CD14-positive monocyte (primary cell): Measurements from ENCODE around the gene SLC16A11. TPM values are rescaled to one million over a fixed set of nuclear protein-coding genes. Genes with fewer than 3 reads are reported as not detected.

Experiments
- DNase-seq, 3 donors: peaks; one replicate each; pipeline ENCODE4 v3.0.0-alpha.2; 2011 to 2022
- H2AFZ ChIP-seq: 2 replicates; pipeline ENCODE4 v1.6.0; 2012; ENCODE audit warnings: mild to moderate bottlenecking, low read depth, low read length, inconsistent platforms; ENCODE audit not compliant: insufficient read depth, poor library complexity, severe bottlenecking
- H3K27ac ChIP-seq, 2 donors: 1 replicate in 1 of 2; 2 replicates in 1 of 2; pipeline ENCODE4 v1.5.1; 2012 to 2013; ENCODE audit warnings: low read length in 2 of 2, control low read depth in 1 of 2, inconsistent platforms in 1 of 2, low read depth in 1 of 2, mild to moderate bottlenecking in 1 of 2
- H3K27me3 ChIP-seq, 2 donors: one replicate each; pipeline versions ENCODE4 v1.6.0 to v1.6.1; 2011 to 2013; ENCODE audit warnings: low read length in 2 of 2; ENCODE audit not compliant: control insufficient read depth in 2 of 2, insufficient read depth in 2 of 2
- H3K36me3 ChIP-seq, 2 donors: replicated peaks in 1 of 2; 1 replicate in 1 of 2; 2 replicates in 1 of 2; pipeline versions ENCODE4 v1.5.1 to v1.6.1; 2012 to 2013; ENCODE audit warnings: low read length in 2 of 2, control low read depth in 1 of 2, inconsistent platforms in 1 of 2, mild to moderate bottlenecking in 1 of 2; ENCODE audit not compliant: insufficient read depth in 2 of 2, control insufficient read depth in 1 of 2
- H3K4me1 ChIP-seq, 2 donors: 1 replicate in 1 of 2; 2 replicates in 1 of 2; pipeline versions ENCODE4 v1.5.1 to v1.6.1; 2012 to 2013; ENCODE audit warnings: low read length in 2 of 2, control low read depth in 1 of 2, inconsistent platforms in 1 of 2, mild to moderate bottlenecking in 1 of 2, moderate library complexity in 1 of 2; ENCODE audit not compliant: insufficient read depth in 2 of 2, control insufficient read depth in 1 of 2
- H3K4me2 ChIP-seq: replicated peaks from 2 replicates; pipeline ENCODE3; 2012; ENCODE audit warnings: low read length, moderate library complexity, mild to moderate bottlenecking; ENCODE audit not compliant: poor library complexity, severe bottlenecking; ENCODE audit errors: extremely low read depth
- H3K4me3 ChIP-seq, 3 experiments: fragments of 200-600 bp in 1 of 3; sonication (generic) in 1 of 3; replicated peaks in 1 of 3; 1 replicate in 2 of 3; 2 replicates in 1 of 3; pipeline ENCODE4 v1.5.1; 2011 to 2013; ENCODE audit warnings: low read length in 3 of 3, mild to moderate bottlenecking in 3 of 3, control low read depth in 2 of 3, low read depth in 2 of 3, inconsistent platforms in 1 of 3, moderate library complexity in 1 of 3
- H3K79me2 ChIP-seq: 2 replicates; pipeline ENCODE4 v1.6.0; 2012; ENCODE audit warnings: mild to moderate bottlenecking, control low read depth, inconsistent platforms, low read length, moderate library complexity; ENCODE audit not compliant: insufficient read depth
- H3K9ac ChIP-seq: 2 replicates; pipeline ENCODE4 v1.6.0; 2017; ENCODE audit warnings: low read length, mild to moderate bottlenecking; ENCODE audit not compliant: insufficient read depth, poor library complexity, severe bottlenecking
- H3K9me3 ChIP-seq, 2 donors: replicated peaks in 1 of 2; 1 replicate in 1 of 2; 2 replicates in 1 of 2; pipeline versions ENCODE4 v1.5.1 to v1.6.1; 2012 to 2013; ENCODE audit warnings: low read length in 2 of 2, control low read depth in 1 of 2; ENCODE audit not compliant: control insufficient read depth in 1 of 2, insufficient read depth in 1 of 2
- H4K20me1 ChIP-seq: 2 replicates; pipeline ENCODE4 v1.6.0; 2012; ENCODE audit warnings: mild to moderate bottlenecking, low read length, control low read depth, moderate library complexity; ENCODE audit not compliant: insufficient read depth
- H3K27ac Mint-ChIP-seq, 7 donors: one replicate each; pipeline ENCODE4 v1.8.0; 2020; ENCODE audit warnings: mild to moderate bottlenecking in 7 of 7, mixed read lengths in 7 of 7, moderate library complexity in 6 of 7, inconsistent platforms in 2 of 7
- H3K27me3 Mint-ChIP-seq, 3 donors: one replicate each; pipeline ENCODE4 v1.8.0; 2021 to 2022; ENCODE audit warnings: low read depth in 3 of 3, mild to moderate bottlenecking in 3 of 3, mixed read lengths in 3 of 3, moderate library complexity in 3 of 3, inconsistent platforms in 1 of 3
- H3K36me3 Mint-ChIP-seq, 2 donors: one replicate each; pipeline ENCODE4 v1.8.0; 2020; ENCODE audit warnings: mixed read lengths in 2 of 2, inconsistent platforms in 1 of 2, mild to moderate bottlenecking in 1 of 2
- H3K4me1 Mint-ChIP-seq: one replicate; pipeline ENCODE4 v1.8.0; 2020; ENCODE audit warnings: mild to moderate bottlenecking, mixed read lengths
- H3K4me3 Mint-ChIP-seq, 2 donors: one replicate each; pipeline ENCODE4 v1.8.0; 2020; ENCODE audit warnings: mild to moderate bottlenecking in 2 of 2, mixed read lengths in 2 of 2, moderate library complexity in 1 of 2
- H3K9me3 Mint-ChIP-seq, 7 donors: one replicate each; pipeline ENCODE4 v1.8.0; 2020 to 2022; ENCODE audit warnings: mixed read lengths in 7 of 7, mild to moderate bottlenecking in 6 of 7, moderate library complexity in 6 of 7, inconsistent platforms in 2 of 7
- WGBS: methylation state at CpG from one replicate; pipeline ENCODE4 v1.1.5; 2013; ENCODE audit warnings: missing lambda C conversion rate; ENCODE audit not compliant: insufficient coverage; 5-methylcytosine and 5-hydroxymethylcytosine counted together
- intact Hi-C, 2 donors: fragments of 100-400 bp; cut with micrococcal nuclease; formaldehyde crosslinking; loops; one replicate each; pipeline versions ENCODE4 v1.15.0 to v1.15.1; 2023
- polyA plus RNA-seq, 3 donors: library from polyadenylated mRNA; depleted of rRNA in 1 of 3; unstranded in 2 of 3; stranded (reverse) in 1 of 3; fragments of 300-500 nt in 2 of 3; fragments of >200 nt in 1 of 3; fragmentation: Illumina TruSeq in 2 of 3; gene quantifications; 1 replicate in 2 of 3; 2 replicates in 1 of 3; pipeline ENCODE4 v1.2.3, GENCODE V29; 2012 to 2021
- TF ChIP-seq, protein P1 (sequence below): fragments of 200-600 bp; IDR thresholded peaks from one replicate; pipeline ENCODE4 v1.8.0; 2022; ENCODE audit warnings: antibody characterized with exemption, mild to moderate bottlenecking

Gene SLC16A11
- polyA plus RNA-seq, 3 donors: not detected

DNA sequence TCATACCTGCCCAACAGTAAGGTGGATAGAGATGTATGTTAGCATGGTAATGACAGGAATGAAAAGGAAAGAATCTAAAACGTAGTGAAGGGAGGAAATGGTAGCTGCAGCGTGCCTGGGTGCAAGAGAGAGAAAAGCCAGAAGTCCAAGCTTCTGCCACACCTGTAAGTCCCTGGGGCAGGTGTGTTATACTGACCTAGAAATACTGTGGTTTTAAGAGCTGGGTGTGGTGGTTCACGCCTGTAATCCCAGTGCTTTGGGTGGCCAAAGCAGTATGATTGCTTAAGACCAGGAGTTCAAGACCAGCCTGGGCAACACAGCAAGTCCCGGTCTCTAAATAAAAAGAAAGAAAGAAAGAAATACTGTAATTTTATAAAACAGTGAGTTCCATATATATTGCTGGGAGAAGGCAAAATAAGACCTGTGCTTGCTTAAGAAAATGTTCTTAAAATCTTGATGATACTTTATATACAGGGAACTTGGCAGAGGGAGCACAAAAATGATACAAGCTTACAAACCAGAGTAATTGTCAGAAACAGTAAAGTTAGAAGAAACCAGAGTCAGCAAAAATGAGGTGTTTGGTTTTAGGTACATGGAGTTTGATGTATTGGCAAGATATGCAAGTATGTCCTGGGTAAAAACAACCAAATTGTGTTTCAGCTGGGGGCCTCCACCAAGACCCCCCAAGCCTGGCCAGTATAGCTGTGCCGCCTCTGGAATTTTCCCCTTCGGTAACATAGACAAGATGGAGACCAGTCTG is 41.4 kb downstream of the SLC16A11 start:
- no peak overlapping the region for H3K4me3 Mint-ChIP-seq
- peak overlapping the region in 1 of 7 donors; percentile 9 for H3K27ac Mint-ChIP-seq
- no peaks in the 10 kb centered on the region for H3K9me3 Mint-ChIP-seq
- no peaks in the 10 kb centered on the region for H3K27me3 ChIP-seq
- no peak for DNase-seq
- H3K36me3 ChIP-seq: peaks cover 51 to 77% of the 10 kb centered on the region in 2 donors
- no peaks in the 10 kb centered on the region for H3K9me3 ChIP-seq
- H3K79me2 ChIP-seq: peaks cover 24% of the 10 kb centered on the region
- H2AFZ ChIP-seq: no peak overlapping the region
- peaks cover 67 to 73% of the 10 kb centered on the region in 2 donors for H3K36me3 Mint-ChIP-seq
- H3K9ac ChIP-seq: no peak overlapping the region
- peaks cover 0 to 2% (median 1%) of the 10 kb centered on the region in 3 donors for H3K27me3 Mint-ChIP-seq
- H3K4me1 Mint-ChIP-seq: peaks cover 11% of the 10 kb centered on the region
- H3K4me1 ChIP-seq: no peaks in the 10 kb centered on the region
- peaks cover 89% of the 10 kb centered on the region for H4K20me1 ChIP-seq
- WGBS: 95% methylated on average over 4 of the region's 6 CpGs
- no peak overlapping the region for H3K27ac ChIP-seq
- no peak overlapping the region for H3K4me3 ChIP-seq
- TF ChIP-seq, protein P1, sequence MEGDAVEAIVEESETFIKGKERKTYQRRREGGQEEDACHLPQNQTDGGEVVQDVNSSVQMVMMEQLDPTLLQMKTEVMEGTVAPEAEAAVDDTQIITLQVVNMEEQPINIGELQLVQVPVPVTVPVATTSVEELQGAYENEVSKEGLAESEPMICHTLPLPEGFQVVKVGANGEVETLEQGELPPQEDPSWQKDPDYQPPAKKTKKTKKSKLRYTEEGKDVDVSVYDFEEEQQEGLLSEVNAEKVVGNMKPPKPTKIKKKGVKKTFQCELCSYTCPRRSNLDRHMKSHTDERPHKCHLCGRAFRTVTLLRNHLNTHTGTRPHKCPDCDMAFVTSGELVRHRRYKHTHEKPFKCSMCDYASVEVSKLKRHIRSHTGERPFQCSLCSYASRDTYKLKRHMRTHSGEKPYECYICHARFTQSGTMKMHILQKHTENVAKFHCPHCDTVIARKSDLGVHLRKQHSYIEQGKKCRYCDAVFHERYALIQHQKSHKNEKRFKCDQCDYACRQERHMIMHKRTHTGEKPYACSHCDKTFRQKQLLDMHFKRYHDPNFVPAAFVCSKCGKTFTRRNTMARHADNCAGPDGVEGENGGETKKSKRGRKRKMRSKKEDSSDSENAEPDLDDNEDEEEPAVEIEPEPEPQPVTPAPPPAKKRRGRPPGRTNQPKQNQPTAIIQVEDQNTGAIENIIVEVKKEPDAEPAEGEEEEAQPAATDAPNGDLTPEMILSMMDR: no peak
- intact Hi-C loops: no loop called here
- H3K4me2 ChIP-seq: no peak overlapping the region

DNA sequence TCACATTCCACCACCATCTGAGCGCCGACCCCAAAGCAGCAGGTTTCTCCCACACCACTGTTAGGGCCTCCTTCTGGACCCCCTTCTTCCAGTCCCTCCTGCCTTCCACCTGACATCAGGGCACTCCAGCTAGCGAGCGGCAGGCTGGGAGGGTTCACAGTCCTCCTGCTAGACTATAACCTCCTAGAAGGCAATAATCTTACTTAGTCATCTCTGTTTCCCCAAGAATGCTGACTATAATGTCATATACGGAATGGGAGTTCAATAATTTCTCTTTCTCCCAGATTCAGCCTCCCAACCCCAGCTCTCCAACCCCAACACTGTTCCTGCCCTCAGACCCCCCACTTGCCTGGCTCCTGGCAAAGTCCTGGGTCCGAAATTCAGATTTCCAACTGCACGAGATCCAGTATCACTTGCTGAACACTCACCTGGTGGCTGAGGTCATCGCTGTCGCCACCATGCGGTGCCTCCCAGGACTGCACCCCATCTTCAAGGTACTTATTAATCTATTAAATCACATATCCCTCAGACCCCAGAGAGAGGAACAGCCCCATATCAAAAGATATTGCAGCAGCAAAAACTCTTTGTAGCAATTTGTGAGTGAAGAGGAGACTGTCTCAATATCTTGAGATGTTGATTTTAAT is 42.5 kb downstream of the SLC16A11 start:
- H3K27me3 Mint-ChIP-seq: peaks cover 1 to 5% (median 2%) of the 10 kb centered on the region in 3 donors
- DNase-seq: peak in 1 of 3 donors; percentile 16
- intact Hi-C loops: no loop called here
- H3K9me3 ChIP-seq: no peaks in the 10 kb centered on the region
- no peak overlapping the region for H2AFZ ChIP-seq
- peaks cover 70 to 73% of the 10 kb centered on the region in 2 donors for H3K36me3 Mint-ChIP-seq
- H3K4me1 Mint-ChIP-seq: peaks cover 16% of the 10 kb centered on the region
- H3K4me2 ChIP-seq: no peak overlapping the region
- H4K20me1 ChIP-seq: peaks cover 87% of the 10 kb centered on the region
- TF ChIP-seq, protein P1: peak; percentile 62
- no peak overlapping the region for H3K27ac ChIP-seq
- 91% methylated on average over 4 of the region's 10 CpGs for WGBS
- no peak overlapping the region for H3K4me3 ChIP-seq
- no peak overlapping the region for H3K4me3 Mint-ChIP-seq
- no peaks in the 10 kb centered on the region for H3K27me3 ChIP-seq
- H3K9me3 Mint-ChIP-seq: peaks cover 0 to 3% (median 0%) of the 10 kb centered on the region in 7 donors
- H3K27ac Mint-ChIP-seq: no peak overlapping the region
- H3K4me1 ChIP-seq: peaks cover 0 to 4% of the 10 kb centered on the region in 2 donors
- H3K79me2 ChIP-seq: peaks cover 15% of the 10 kb centered on the region
- H3K36me3 ChIP-seq: peaks cover 53 to 76% of the 10 kb centered on the region in 2 donors
- H3K9ac ChIP-seq: no peak overlapping the region
